ENCODE measurements around the gene SPATC1L.
"Not testable (repeated sequence)": the region's sequence is repeated elsewhere in the genome, so short reads cannot be mapped to it uniquely, and the experiment has no call there.

SPATC1L gene

GRCh38 chr21:46148106-46148505, 36.2 kb downstream of the SPATC1L start:
- no peak for DNase-seq (ENCODE audit: low read depth, low spot score)
- in situ Hi-C loops (cut with HindIII; ENCODE audit: low sequenced_read_pairs) = no loop called here
- TF ChIP-seq CTCF (IDR thresholded peaks at IDR 0.05; ENCODE audit: low read depth, low read length) = no peak
- no peak overlapping the region for H3K4me3 ChIP-seq (ENCODE audit: low read depth, low read length)

- in situ Hi-C loops (cut with HindIII; ENCODE audit: low sequenced_read_pairs) = not testable (repeated sequence)
- peak; percentile 38 for DNase-seq (ENCODE audit: low read depth, low spot score)
Observed at GRCh38 chr21:46147429-46147828, 36.8 kb downstream of the SPATC1L start.

GRCh38 chr21:46146856-46147255, 37.4 kb downstream of the SPATC1L start:
- no peak overlapping the region for H3K4me3 ChIP-seq (ENCODE audit: low read depth, low read length)
- in situ Hi-C loops (cut with HindIII; ENCODE audit: low sequenced_read_pairs) = no loop called here
- TF ChIP-seq CTCF (IDR thresholded peaks at IDR 0.05; ENCODE audit: low read depth, low read length) = no peak
- no peak for DNase-seq (ENCODE audit: low read depth, low spot score)

More at GRCh38 chr21:46147429-46147828, 36.8 kb downstream of the SPATC1L start:
- not testable (repeated sequence) for H3K4me3 ChIP-seq (ENCODE audit: low read depth, low read length)
- peak; percentile 77 for TF ChIP-seq CTCF (IDR thresholded peaks at IDR 0.05; ENCODE audit: low read depth, low read length)

GRCh38 chr21:46145840-46146691, 38.2 kb downstream of the SPATC1L start:
- no peak overlapping the region for H3K4me3 ChIP-seq (ENCODE audit: low read depth, low read length)
- in situ Hi-C loops (cut with HindIII; ENCODE audit: low sequenced_read_pairs) = no loop called here
- no peak for TF ChIP-seq CTCF (IDR thresholded peaks at IDR 0.05; ENCODE audit: low read depth, low read length)
- no peak for DNase-seq (ENCODE audit: low read depth, low spot score)

- DNase-seq (ENCODE audit: low read depth, low spot score) = no peak
- in situ Hi-C loops (cut with HindIII; ENCODE audit: low sequenced_read_pairs) = no loop called here
- TF ChIP-seq CTCF (IDR thresholded peaks at IDR 0.05; ENCODE audit: low read depth, low read length) = no peak
- H3K4me3 ChIP-seq (ENCODE audit: low read depth, low read length) = no peak overlapping the region
Observed at GRCh38 chr21:46145159-46145839, 39.0 kb downstream of the SPATC1L start.

- DNase-seq (ENCODE audit: low read depth, low spot score) = no peak
- no peak overlapping the region for H3K4me3 ChIP-seq (ENCODE audit: low read depth, low read length)
- in situ Hi-C loops (cut with HindIII; ENCODE audit: low sequenced_read_pairs) = no loop called here
- TF ChIP-seq CTCF (IDR thresholded peaks at IDR 0.05; ENCODE audit: low read depth, low read length) = no peak
Observed at GRCh38 chr21:46144464-46145070, 39.7 kb downstream of the SPATC1L start.
